NCI-H1694 treated with DMSO at 0.1 percent for 48 hours (cell line): ENCODE results near the gene PSME1.

Source experiments
- DNase-seq: peaks from one replicate; lab custom pipeline; 2025; lab: John Stamatoyannopoulos, UW

The PSME1 gene

GRCh38 chr14:24176599-24176998, 40.6 kb downstream of the PSME1 start:
- DNase-seq = no peak

GRCh38 chr14:24177041-24177825, 41.2 kb downstream of the PSME1 start:
- no peak for DNase-seq

- DNase-seq = no peak
These were observed 41.9 kb downstream of the PSME1 start for GRCh38 chr14:24177891-24178290.

- no peak for DNase-seq
These were observed 42.6 kb downstream of the PSME1 start for GRCh38 chr14:24178399-24179178.

- no peak for DNase-seq
These were observed 43.4 kb downstream of the PSME1 start for GRCh38 chr14:24179294-24179960.

GRCh38 chr14:24179961-24180796, 44.2 kb downstream of the PSME1 start:
- DNase-seq = no peak

- DNase-seq = no peak
These were observed 45.5 kb downstream of the PSME1 start for GRCh38 chr14:24181371-24182077.

- no peak for DNase-seq
These were observed 46.3 kb downstream of the PSME1 start for GRCh38 chr14:24182110-24182882.

- no peak for DNase-seq
These were observed 47.1 kb downstream of the PSME1 start for GRCh38 chr14:24183014-24183481.

GRCh38 chr14:24184104-24184970, 48.3 kb downstream of the PSME1 start:
- DNase-seq = no peak

GRCh38 chr14:24185026-24185425, 49.0 kb downstream of the PSME1 start:
- DNase-seq = no peak

GRCh38 chr14:24185741-24186140, 49.7 kb downstream of the PSME1 start:
- no peak for DNase-seq

- DNase-seq = no peak
These were observed 51.0 kb downstream of the PSME1 start for GRCh38 chr14:24186831-24187538.

- no peak for DNase-seq
These were observed 51.5 kb downstream of the PSME1 start for GRCh38 chr14:24187539-24187915.
